ENCODE measurements around the gene TNRC18.

TNRC18 gene, protein sequence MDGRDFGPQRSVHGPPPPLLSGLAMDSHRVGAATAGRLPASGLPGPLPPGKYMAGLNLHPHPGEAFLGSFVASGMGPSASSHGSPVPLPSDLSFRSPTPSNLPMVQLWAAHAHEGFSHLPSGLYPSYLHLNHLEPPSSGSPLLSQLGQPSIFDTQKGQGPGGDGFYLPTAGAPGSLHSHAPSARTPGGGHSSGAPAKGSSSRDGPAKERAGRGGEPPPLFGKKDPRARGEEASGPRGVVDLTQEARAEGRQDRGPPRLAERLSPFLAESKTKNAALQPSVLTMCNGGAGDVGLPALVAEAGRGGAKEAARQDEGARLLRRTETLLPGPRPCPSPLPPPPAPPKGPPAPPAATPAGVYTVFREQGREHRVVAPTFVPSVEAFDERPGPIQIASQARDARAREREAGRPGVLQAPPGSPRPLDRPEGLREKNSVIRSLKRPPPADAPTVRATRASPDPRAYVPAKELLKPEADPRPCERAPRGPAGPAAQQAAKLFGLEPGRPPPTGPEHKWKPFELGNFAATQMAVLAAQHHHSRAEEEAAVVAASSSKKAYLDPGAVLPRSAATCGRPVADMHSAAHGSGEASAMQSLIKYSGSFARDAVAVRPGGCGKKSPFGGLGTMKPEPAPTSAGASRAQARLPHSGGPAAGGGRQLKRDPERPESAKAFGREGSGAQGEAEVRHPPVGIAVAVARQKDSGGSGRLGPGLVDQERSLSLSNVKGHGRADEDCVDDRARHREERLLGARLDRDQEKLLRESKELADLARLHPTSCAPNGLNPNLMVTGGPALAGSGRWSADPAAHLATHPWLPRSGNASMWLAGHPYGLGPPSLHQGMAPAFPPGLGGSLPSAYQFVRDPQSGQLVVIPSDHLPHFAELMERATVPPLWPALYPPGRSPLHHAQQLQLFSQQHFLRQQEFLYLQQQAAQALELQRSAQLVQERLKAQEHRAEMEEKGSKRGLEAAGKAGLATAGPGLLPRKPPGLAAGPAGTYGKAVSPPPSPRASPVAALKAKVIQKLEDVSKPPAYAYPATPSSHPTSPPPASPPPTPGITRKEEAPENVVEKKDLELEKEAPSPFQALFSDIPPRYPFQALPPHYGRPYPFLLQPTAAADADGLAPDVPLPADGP (N-terminal part only)

DNA sequence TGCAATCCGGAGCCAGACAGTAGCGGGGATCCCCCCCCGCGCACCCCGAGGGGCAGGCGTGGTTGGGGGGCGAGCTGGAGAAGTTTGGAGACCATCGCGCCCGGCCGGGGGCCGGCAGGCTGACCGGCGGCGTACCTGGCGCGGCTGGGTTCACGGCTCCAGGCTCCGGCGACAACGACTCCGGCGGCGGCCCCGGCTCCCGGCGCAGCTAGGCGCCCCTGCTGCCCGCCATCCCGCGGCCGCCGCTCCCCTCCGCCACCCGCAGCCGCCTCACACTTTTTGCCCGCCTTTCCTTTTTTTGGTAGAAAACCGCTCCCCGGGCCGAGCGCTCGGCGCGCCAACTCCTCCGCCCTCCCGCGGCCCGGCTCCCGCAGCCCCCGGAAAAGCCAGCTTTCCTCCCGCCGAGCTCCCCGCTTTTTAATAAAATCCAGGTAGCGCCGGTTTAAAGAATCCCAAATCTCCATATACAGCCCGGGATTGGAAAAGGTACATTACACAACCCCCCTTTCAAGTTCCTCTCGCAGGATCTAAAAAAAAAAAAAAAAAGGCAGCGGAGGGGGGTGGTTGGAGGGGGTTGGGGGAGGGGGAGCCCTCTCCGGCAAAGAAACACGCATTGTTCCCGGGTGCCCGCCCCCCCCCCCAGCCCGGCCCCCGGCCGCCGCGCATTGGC, at the start of gene TNRC18:
Gene TNRC18 (minus strand): TSS at position 529 of the 670 bp plus-strand sequence. CDS start 2,588 bp downstream, outside the sequence.
- H3K27ac ChIP-seq (ENCODE audit: extremely low read depth, low read depth, low read length): peak within 1 kb of the TSS; percentile 100
- no peaks in the 10 kb centered on the region for H3K36me3 ChIP-seq (ENCODE audit: control insufficient read depth in 2 of 2, insufficient read depth in 1 of 2, low read length in 2 of 2)
- ChIA-PET CTCF (interaction anchor here (0.6 kb wide), 1 partner anchor 203 kb away, joined by 3 read pairs; no protein-coding TSS in a partner anchor), POLR2A (interaction anchor here (0.7 to 2.2 kb wide), 7 partner anchors 7 to 186 kb away, joined by 3 to 16 read pairs (median 4); no protein-coding TSS in a partner anchor)
- peaks cover 11% of the 10 kb centered on the region for H3K4me1 ChIP-seq (ENCODE audit: control insufficient read depth, insufficient read depth, low read length)
- peak within 1 kb of the TSS; percentile 81 for H3K4me3 ChIP-seq (ENCODE audit: low read depth, low read length)
- H3K9me3 ChIP-seq (ENCODE audit: control insufficient read depth, insufficient read depth, low read depth, low read length): no peaks in the 10 kb centered on the region
- TF ChIP-seq ZNF530 (tag by site-specific recombination; IDR thresholded peaks at IDR 0.05; ENCODE audit: low read depth): no peak
- TF ChIP-seq ZBTB8A (tag by site-specific recombination; IDR thresholded peaks at IDR 0.05): no peak; the same call in 1 of the 2 replicates
- TF ChIP-seq, protein P1, sequence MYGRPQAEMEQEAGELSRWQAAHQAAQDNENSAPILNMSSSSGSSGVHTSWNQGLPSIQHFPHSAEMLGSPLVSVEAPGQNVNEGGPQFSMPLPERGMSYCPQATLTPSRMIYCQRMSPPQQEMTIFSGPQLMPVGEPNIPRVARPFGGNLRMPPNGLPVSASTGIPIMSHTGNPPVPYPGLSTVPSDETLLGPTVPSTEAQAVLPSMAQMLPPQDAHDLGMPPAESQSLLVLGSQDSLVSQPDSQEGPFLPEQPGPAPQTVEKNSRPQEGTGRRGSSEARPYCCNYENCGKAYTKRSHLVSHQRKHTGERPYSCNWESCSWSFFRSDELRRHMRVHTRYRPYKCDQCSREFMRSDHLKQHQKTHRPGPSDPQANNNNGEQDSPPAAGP (tag by site-specific recombination; IDR thresholded peaks at IDR 0.05): no peak
- TF ChIP-seq, protein P2, sequence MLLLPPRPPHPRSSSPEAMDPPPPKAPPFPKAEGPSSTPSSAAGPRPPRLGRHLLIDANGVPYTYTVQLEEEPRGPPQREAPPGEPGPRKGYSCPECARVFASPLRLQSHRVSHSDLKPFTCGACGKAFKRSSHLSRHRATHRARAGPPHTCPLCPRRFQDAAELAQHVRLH (tag by site-specific recombination; IDR thresholded peaks at IDR 0.05): no peak
- TF ChIP-seq ZIC2 (tag by site-specific recombination; IDR thresholded peaks at IDR 0.05): no peak
- peak; percentile 8; the same call in 1 of the 2 replicates for TF ChIP-seq GLIS2 (tag by site-specific recombination; IDR thresholded peaks at IDR 0.05)
- no peak for TF ChIP-seq ZNF596 (tag by site-specific recombination; IDR thresholded peaks at IDR 0.05)
- TF ChIP-seq ZSCAN16 (tag by site-specific recombination; IDR thresholded peaks at IDR 0.05): no peak
- TF ChIP-seq, protein P3, sequence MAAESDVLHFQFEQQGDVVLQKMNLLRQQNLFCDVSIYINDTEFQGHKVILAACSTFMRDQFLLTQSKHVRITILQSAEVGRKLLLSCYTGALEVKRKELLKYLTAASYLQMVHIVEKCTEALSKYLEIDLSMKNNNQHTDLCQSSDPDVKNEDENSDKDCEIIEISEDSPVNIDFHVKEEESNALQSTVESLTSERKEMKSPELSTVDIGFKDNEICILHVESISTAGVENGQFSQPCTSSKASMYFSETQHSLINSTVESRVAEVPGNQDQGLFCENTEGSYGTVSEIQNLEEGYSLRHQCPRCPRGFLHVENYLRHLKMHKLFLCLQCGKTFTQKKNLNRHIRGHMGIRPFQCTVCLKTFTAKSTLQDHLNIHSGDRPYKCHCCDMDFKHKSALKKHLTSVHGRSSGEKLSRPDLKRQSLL (tag by site-specific recombination; IDR thresholded peaks at IDR 0.05): no peak
- 0 out of 2 replicates have a peak, but pooled peaks have one; percentile 10 for TF ChIP-seq IKZF3 (tag by site-specific recombination; IDR thresholded peaks at IDR 0.05)
- TF ChIP-seq, protein P4, sequence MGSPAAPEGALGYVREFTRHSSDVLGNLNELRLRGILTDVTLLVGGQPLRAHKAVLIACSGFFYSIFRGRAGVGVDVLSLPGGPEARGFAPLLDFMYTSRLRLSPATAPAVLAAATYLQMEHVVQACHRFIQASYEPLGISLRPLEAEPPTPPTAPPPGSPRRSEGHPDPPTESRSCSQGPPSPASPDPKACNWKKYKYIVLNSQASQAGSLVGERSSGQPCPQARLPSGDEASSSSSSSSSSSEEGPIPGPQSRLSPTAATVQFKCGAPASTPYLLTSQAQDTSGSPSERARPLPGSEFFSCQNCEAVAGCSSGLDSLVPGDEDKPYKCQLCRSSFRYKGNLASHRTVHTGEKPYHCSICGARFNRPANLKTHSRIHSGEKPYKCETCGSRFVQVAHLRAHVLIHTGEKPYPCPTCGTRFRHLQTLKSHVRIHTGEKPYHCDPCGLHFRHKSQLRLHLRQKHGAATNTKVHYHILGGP (tag by site-specific recombination; IDR thresholded peaks at IDR 0.05): no peak
- 0 out of 2 replicates have a peak, but pooled peaks have one; percentile 31 for TF ChIP-seq ZSCAN30 (tag by site-specific recombination; IDR thresholded peaks at IDR 0.05)
- TF ChIP-seq GLIS1 (tag by site-specific recombination; IDR thresholded peaks at IDR 0.05): peak; percentile 47
- no peak for TF ChIP-seq ZNF560 (tag by site-specific recombination; IDR thresholded peaks at IDR 0.05; ENCODE audit: borderline replicate concordance)
- TF ChIP-seq ZNF341 (tag by site-specific recombination; IDR thresholded peaks at IDR 0.05; ENCODE audit: low read depth): peak; percentile 69
- no peak for TF ChIP-seq ZNF10 (tag by site-specific recombination; IDR thresholded peaks at IDR 0.05)
- TF ChIP-seq, protein P5, sequence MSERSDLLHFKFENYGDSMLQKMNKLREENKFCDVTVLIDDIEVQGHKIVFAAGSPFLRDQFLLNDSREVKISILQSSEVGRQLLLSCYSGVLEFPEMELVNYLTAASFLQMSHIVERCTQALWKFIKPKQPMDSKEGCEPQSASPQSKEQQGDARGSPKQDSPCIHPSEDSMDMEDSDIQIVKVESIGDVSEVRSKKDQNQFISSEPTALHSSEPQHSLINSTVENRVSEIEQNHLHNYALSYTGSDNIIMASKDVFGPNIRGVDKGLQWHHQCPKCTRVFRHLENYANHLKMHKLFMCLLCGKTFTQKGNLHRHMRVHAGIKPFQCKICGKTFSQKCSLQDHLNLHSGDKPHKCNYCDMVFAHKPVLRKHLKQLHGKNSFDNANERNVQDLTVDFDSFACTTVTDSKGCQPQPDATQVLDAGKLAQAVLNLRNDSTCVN (tag by site-specific recombination; optimal IDR thresholded peaks at IDR 0.05): peak; percentile 31
- TF ChIP-seq ZNF548 (tag by site-specific recombination; IDR thresholded peaks at IDR 0.05): no peak
- TF ChIP-seq ZNF501 (tag by site-specific recombination; IDR thresholded peaks at IDR 0.05): no peak
- no peak for TF ChIP-seq SETDB1 (IDR thresholded peaks at IDR 0.05; ENCODE audit: insufficient read length, low read length)
- TF ChIP-seq ZBTB17 (tag by site-specific recombination; IDR thresholded peaks at IDR 0.05): no peak
- TF ChIP-seq ZNF670 (tag by site-specific recombination; IDR thresholded peaks at IDR 0.05; ENCODE audit: low read depth): no peak
- no peak for TF ChIP-seq ZNF239 (tag by site-specific recombination; IDR thresholded peaks at IDR 0.05)
- no peak for TF ChIP-seq ZNF777 (tag by site-specific recombination; IDR thresholded peaks at IDR 0.05; ENCODE audit: borderline replicate concordance)
- TF ChIP-seq, protein P6, sequence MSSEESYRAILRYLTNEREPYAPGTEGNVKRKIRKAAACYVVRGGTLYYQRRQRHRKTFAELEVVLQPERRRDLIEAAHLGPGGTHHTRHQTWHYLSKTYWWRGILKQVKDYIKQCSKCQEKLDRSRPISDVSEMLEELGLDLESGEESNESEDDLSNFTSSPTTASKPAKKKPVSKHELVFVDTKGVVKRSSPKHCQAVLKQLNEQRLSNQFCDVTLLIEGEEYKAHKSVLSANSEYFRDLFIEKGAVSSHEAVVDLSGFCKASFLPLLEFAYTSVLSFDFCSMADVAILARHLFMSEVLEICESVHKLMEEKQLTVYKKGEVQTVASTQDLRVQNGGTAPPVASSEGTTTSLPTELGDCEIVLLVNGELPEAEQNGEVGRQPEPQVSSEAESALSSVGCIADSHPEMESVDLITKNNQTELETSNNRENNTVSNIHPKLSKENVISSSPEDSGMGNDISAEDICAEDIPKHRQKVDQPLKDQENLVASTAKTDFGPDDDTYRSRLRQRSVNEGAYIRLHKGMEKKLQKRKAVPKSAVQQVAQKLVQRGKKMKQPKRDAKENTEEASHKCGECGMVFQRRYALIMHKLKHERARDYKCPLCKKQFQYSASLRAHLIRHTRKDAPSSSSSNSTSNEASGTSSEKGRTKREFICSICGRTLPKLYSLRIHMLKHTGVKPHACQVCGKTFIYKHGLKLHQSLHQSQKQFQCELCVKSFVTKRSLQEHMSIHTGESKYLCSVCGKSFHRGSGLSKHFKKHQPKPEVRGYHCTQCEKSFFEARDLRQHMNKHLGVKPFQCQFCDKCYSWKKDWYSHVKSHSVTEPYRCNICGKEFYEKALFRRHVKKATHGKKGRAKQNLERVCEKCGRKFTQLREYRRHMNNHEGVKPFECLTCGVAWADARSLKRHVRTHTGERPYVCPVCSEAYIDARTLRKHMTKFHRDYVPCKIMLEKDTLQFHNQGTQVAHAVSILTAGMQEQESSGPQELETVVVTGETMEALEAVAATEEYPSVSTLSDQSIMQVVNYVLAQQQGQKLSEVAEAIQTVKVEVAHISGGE (tag by site-specific recombination; conservative IDR thresholded peaks at IDR 0.05; ENCODE audit: low read depth): no peak

Data from HEK293 (cell line).